GM19043 (cell line): Measurements from ENCODE around the gene SARS1.
"Not testable (repeated sequence)": the region's sequence is repeated elsewhere in the genome, so short reads cannot be mapped to it uniquely, and the experiment has no call there.

Experiments used
- ATAC-seq: cut with Tn5 transposase; IDR thresholded peaks from one replicate; pipeline ENCODE4 v1.9.1; 2021; ENCODE audit warnings: low read depth; ENCODE audit not compliant: unreplicated experiment

Gene SARS1, protein sequence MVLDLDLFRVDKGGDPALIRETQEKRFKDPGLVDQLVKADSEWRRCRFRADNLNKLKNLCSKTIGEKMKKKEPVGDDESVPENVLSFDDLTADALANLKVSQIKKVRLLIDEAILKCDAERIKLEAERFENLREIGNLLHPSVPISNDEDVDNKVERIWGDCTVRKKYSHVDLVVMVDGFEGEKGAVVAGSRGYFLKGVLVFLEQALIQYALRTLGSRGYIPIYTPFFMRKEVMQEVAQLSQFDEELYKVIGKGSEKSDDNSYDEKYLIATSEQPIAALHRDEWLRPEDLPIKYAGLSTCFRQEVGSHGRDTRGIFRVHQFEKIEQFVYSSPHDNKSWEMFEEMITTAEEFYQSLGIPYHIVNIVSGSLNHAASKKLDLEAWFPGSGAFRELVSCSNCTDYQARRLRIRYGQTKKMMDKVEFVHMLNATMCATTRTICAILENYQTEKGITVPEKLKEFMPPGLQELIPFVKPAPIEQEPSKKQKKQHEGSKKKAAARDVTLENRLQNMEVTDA

DNA sequence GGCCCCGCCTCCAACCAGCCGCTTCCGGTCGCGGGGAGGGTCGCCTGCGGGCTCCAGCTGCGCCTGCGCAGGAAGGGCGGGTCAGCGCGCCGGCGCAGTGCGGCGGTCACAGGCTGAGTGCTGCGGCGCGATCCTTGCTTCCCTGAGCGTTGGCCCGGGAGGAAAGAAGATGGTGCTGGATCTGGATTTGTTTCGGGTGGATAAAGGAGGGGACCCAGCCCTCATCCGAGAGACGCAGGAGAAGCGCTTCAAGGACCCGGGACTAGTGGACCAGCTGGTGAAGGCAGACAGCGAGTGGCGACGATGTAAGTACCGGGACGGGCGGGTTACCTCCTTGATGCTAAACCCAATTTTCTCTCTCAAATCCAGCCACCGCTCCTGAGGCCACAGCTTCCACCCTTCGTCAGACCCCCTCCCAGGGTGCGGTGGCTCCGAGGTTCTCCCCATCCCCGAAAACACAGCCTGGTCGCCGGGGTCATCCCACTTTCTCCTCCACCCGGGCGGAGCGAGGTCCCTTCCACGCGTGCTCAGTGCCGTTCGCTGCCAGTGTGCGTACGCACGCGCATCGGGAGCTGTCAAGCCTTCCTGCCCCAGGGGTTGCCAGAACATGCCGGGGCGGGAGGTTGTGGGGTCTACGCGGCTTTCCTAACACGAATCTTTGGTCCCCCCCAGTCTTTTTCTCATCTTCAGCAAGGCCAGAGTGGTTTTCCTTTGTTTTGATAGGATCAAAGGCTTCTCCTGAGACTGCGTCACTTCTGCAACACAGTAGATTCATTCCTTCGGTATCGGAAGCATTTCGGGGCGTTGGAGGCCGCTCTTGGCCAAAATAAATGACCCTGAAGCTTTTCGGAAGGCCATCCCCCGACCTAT lies at the start of gene SARS1:
Gene SARS1 (plus strand): TSS at position 95 of the 870 bp plus-strand sequence. CDS start 75 bp downstream, at position 170.
- ATAC-seq: peak; percentile 69

DNA sequence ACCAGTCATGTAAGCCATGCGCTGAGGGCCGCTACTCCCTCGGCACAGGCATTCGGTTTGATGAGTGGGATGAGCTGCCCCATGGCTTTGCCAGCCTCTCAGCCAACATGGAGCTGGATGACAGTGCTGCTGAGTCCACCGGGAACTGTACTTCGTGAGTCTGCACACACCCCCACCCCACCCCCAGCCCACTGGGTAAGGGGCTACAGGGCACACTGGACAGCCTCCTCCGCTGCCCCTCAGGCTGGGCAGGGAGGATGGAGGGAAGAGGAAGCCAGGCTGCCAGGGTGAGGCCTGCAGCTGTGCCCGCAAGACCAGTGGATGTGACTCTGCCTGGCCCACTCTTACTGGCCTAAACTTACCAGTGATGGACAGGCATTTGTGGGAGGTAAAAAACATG lies 49.2 kb upstream of the SARS1 start:
- ATAC-seq: no peak

DNA sequence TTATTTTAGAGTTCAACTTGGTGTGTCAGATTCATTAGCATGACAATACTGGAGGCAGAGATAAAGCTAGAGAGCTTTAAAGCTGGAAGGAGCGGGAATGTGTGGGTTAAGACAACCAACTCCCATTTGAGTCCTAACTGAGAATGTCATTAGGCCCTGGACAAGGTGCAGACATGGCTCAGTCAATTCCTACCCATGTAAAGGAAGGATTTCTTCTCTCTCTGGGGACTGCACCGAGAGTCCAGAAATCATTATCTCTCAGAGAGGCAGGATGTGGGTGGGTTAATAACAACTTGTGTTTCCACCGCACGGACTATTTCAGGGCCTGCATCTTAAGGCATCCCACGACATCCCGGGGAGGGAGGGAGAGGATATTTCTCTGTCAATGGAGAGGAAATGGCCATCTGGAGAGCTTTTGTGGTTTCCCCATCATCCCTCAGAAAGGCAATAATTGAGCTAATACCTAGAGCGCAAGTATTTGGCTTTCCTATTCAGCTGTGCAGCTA lies 46.7 kb upstream of the SARS1 start:
- peak; percentile 77 for ATAC-seq

DNA sequence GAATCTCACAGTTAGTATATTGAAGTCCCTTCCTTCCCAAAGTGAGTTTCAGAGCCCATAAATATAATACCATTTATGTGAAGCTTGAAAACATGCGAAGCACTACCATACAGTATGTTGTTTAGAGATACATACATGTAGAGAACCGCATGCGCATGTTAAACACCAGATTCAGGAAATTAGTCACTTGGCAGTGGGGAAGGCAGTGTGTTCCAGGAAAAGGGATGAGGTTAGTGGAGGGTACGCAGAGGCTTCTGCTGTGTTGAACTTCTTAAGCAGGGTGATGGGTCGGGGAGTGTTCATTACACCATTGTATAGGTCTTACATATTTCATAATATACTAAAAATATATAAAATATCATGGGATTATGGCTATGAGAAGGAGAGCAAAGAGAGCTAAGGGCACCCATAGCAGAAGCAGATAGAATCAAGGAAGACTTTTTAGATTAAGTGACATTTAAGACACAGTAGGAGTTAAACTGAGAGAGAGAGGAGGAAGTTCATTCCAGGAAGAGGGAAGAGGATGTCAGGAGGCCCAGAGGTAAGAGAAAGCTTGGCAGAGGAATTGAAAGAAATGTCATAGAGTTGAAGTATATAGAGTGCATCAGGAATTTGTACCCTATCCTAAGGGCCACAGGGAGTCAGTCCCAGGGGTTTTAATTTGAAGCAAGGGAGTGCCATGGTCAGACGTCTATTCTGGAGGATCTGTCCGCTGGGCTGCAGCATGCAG lies 43.5 kb upstream of the SARS1 start:
- ATAC-seq: no peak

DNA sequence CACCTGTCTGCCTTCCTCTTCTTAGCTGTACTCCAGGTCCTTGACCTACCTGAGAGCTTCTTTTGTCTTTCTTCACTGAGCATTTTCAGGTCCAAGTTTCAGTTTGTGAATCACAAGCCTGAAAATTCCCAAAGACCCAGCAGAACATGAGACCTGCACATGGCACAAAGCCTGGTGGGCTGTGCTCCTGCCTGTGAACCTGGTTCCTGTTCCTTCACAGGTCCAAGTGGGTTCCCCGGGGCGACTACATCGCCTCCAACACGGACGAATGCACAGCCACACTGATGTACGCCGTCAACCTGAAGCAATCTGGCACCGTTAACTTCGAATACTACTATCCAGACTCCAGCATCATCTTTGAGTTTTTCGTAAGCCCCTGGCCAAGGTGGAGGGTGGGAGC lies 42.1 kb upstream of the SARS1 start:
- ATAC-seq: no peak

DNA sequence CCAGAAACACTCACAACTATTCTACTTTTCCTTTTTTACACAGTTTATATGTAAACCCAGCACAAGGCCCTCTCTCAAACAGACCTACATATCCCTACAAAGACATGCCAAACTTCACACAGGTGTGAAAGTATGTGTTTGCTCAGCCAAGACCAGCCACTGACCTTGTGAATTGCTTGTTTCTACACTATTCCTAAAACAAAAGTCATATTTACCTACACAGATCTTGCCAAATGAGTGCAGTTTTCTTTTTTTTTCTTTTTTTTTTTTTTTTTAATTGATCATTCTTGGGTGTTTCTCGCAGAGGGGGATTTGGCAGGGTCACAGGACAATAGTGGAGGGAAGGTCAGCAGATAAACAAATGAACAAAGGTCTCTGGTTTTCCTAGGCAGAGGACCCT lies 37.4 kb upstream of the SARS1 start:
- ATAC-seq: not testable (repeated sequence)

DNA sequence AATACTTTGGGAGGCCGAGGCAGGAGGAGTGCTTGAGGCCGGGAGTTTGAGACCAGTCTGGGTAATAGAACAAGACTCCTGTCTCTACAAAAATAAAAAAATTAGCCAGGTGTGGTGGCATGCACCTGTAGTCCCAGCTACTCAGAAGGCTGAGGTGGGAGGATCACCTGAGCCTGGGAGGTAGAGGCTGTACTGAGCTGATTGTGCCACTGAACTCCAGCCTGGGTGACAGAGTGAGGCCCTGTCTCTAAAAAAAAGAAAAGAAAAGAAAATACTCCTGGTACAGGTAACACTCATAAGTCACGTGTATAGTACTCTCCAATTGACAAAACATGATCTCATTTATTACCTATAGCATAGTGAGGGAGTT lies 33.0 kb upstream of the SARS1 start:
- ATAC-seq: not testable (repeated sequence)

DNA sequence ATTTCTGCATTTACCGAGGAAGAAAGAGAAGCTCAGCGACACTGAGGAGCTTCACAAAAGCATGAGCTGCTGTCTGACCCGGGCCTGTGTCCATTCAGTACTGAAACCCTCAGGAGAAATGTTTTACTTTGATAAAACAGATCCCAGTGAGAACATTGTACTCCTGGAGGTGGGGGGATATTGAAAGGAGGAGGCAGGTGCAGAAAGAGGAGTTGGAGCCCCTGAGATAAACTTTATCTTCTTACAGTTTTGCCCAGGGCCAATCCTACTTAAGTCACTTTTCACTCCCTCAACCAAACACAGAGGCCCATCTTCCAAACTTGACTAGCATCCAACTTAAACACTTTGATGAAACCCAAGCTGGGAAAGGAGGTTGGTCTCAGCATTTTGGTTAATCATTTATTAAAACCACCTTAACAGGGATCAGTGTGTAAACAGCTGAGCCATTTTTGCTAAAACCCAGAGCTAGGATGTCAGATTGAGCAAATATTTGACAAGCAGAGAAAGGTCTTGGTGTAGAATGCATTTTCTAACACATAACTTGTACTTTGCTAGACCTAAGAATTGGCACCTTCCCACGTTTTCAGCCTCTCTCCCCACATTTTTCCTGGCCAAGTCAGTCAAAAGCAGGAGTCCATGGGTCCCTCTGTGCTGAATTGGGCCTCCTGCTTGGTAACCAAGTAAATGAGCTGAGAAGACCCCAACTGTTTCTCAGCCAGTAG lies 32.5 kb upstream of the SARS1 start:
- no peak for ATAC-seq

DNA sequence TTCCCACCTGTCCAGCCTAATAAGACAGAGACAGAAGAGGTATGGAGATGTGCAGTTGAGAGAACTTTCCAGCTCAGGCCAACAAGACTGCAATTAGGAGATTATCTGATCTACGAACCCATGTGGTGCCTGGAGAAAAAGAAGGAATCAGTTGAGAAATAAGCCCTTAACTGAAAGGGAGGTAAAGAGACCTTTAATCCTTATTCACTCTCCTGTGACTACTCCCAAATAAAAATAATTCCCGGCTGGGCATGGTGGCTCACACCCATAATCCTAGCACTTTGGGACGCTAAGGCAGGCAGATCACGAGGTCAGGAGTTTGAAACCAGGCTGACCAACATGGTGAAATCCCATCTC lies 31.9 kb upstream of the SARS1 start:
- ATAC-seq: no peak

DNA sequence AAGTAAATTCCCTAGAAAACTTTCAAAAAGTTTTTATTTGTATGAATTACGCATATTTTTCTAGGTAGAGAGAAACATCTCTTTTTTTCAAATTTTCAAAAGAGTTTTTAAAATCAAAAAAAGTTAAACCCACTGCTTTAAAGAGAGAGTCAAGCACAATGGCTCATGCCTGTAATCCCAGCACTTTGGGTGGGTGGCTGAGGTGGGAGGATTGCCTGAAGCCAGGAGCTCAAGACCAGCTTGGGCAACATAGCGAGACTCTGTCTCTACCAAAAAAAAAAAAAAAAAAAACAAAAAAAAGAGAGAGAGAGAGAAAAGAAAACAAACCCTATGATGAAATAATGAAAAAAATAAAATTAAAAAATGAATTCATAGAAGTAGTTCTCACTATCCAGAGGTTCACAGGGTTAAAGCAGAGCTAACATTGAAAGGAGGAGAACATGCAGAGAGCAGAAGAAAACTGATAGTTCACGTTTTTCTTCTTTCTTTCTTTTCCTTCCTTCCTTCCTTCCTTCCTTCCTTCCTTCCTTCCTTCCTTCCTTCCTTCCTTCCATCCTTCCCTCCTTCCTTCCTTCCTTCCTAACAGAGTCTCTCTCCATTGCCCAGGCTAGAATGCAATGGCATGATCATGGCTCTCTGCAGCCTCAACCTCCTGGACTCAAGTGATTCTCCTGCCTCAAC lies 30.5 kb upstream of the SARS1 start:
- no peak for ATAC-seq

DNA sequence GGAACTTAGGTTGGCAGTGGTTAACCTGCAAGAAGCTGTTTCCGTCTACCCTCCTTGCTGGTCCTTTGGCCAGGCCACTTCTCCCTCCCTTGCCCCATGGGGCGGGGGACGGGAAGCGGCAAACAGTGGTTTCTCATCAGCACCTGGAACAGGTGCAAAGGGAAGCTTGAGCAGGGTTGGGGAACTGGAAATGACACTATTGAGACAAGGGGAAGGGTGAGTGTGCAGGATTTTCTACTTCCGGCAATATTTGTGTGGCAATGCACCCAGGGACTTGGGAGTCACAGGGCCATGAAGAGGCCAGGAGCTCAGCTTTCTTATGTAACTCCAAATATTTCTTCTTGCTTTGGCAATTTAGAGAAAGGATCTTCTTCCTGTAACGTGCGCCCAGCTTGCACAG lies 29.0 kb upstream of the SARS1 start:
- no peak for ATAC-seq

DNA sequence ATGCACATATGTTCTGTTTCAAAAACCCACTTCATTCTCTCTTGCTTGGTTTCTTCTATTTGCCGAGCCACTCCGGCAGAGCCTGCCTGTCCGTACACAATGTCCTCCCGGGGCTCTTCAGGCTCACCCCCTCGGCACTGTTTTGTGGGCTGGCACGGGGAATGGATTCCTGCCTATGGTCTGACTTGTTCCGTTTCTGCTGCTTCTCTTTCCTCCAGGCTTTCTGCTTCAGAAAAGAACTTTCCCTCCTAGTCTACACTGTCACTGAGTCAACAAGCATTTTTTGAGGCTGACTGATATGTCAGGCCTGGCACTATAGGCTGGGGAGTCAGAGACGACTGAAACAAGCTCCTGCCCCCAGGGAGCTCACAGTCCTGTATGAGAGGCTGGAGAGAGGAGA lies 28.4 kb upstream of the SARS1 start:
- no peak for ATAC-seq

DNA sequence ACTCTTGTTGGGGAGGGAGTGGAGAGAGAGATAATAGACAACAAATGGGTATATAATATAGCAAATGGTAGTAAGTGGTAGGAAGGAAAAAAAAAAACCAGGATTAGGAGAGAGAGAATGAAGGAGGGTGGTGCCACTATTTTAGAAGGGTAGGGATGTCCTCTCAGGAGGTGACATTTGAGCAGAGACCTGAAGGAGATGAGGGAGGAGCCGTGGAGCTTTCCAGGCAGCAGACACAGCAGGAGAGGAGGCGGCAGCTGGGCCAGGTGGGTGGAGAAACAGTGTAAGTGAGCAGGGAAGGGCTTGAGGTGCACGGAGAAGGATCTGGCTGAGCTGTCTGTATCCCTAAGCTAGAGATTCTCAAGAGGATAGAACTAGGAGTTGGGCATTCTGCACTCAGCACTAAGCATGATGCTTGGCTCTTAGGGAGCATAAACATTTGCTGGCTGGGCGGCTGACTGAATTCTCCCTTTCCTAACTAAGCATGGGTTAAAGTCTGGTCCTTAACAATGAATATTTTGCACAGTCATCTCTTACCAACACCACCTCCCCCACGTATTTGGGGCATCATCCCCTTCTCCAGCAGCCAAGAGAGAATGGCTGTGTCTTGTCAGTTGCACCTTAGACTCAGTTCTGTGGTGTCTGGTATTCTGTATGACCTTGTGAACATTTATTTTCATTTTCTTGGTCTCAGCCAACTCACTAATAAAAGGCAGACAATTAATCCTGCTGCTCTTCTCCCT lies 27.6 kb upstream of the SARS1 start:
- no peak for ATAC-seq

DNA sequence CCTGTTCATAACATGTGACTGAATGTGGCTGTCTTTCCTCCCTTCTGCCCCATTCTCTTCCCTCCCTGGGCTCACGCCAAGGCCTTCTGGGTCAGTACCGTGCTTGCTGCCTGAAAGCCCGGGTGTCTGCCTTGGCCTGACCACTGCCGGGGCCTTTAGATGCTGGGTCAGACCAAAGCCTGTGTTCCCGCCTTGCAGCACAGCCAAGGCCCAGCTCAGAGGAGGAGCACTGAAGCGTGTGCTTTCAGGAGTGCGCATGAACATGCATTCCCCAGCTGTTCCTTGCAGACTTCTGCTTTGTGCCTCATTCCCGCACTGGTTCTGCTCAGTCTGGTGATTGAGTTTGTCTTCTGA lies 27.0 kb upstream of the SARS1 start:
- no peak for ATAC-seq

DNA sequence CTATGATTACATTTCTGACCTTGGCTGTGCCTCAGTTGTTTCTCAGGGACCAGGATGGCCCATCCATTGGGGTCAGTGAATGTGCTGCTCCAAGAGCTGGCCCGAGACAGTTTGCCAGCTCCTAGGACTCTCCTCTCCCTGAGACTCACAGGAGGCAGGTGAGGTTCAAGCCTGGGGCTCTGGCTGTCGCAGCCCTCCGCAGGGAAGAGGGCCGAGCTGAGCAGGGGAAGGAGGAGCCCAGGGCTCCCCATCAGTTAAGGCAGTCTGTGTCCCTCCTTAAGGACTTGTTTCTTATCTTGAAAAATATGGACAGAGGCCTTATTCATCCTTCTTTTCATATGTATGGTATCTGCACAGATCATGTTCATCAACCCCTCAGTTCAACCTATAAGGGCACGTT lies 26.6 kb upstream of the SARS1 start:
- no peak for ATAC-seq

DNA sequence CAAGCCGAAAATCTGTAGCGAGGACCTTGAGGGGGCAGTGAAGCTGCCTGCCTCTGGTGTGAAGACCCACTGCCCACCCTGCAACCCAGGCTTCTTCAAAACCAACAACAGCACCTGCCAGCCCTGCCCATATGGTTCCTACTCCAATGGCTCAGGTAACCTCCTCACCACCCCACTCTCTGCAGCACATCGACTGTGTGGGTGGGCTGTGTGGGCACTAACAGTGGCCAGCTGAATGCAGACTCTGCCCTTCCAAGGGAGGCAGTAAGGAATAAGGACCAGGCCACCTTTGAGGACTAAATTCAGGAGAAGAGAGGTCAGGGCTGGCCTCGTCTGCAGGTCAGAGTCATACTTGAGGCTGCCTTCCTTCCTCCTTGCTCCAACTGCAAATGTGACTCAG lies 25.5 kb upstream of the SARS1 start:
- ATAC-seq: no peak

DNA sequence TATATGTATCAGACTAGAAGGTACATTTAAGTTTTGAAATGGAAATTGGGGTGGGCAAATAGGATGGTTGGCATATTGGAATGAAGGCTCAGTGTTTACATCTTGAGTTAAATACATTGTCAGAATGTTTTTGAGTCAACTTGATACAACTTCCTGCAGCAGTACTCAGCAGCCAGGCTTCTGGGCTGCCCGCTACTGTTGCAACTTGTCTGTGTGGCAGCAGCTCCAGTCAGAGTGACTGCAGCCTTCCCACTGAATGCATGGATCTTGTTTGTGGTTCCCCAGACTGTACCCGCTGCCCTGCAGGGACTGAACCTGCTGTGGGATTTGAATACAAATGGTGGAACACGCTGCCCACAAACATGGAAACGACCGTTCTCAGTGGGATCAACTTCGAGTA lies 24.9 kb upstream of the SARS1 start:
- no peak for ATAC-seq

DNA sequence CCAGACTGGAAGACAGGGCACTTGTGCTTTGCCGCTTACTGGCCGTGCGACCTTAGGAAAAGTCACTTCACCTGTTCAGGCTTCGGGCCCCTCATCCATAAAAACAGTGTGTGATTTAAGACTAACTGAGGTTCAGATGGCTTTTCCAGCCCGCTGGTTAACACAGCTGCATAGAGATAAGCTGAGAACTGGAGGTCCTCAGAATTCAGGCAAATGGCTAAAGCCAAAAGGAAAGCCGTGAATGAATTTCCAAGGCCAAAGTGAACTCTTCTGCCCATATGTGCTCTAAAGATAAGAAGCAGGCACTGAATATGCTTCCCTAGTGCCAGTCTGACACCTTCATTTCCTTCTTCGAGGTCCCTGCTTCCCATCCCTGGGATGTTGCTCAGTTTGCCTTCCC lies 23.5 kb upstream of the SARS1 start:
- ATAC-seq: no peak

DNA sequence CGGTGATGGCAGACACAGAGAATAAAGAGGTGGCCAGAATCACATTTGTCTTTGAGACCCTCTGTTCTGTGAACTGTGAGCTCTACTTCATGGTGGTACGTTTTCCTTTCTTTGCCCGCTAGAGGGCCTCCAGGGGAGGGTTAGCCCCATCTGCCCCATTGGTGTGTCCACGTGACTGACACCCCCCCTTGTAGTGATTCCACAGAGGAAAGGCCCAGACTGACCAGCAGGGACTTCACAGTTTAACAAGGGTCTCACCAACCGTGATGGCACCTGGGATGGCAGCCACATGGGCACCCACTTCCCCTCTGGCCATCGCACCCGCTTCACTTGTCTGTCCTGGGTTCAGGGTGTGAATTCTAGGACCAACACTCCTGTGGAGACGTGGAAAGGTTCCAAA lies 22.3 kb upstream of the SARS1 start:
- ATAC-seq: no peak
